HepG2 (cell line): ENCODE data around the gene PRUNE1. TPM values are rescaled to one million over a fixed set of nuclear protein-coding genes. Genes with fewer than 3 reads are reported as not detected.

ENCODE experiments used
- ARID3A ChIP-seq: IDR thresholded peaks from 2 replicates; pipeline ENCODE4 v1.6.1; 2012; ENCODE audit warnings: low read depth, low read length, improper control_type of control experiment
- FOSL2 ChIP-seq: sonication (generic); formaldehyde crosslinking; IDR thresholded peaks from 2 replicates; pipeline ENCODE4 v1.4.0; 2020; ENCODE audit warnings: missing genetic modification reagents
- GMEB1 ChIP-seq: sonication (generic); formaldehyde crosslinking; IDR thresholded peaks from 2 replicates; pipeline ENCODE4 v1.5.1; 2020; ENCODE audit warnings: missing genetic modification reagents, mild to moderate bottlenecking, borderline replicate concordance
- HMG20A ChIP-seq: IDR thresholded peaks from 2 replicates; pipeline ENCODE4 v1.6.1; 2016; ENCODE audit warnings: borderline replicate concordance
- KDM5A ChIP-seq: fragments of 200-600 bp; sonication (generic); IDR thresholded peaks from 2 replicates; pipeline ENCODE4 v1.7.0; 2018; ENCODE audit warnings: antibody characterized with exemption, mild to moderate bottlenecking, low read length, borderline replicate concordance
- KLF11 ChIP-seq: IDR thresholded peaks from 2 replicates; pipeline ENCODE4 v1.6.1; 2016; ENCODE audit warnings: missing compliant biosample characterization
- MEF2D ChIP-seq: sonication (generic); formaldehyde crosslinking; IDR thresholded peaks from 2 replicates; pipeline ENCODE4 v1.5.1; 2020; ENCODE audit warnings: mild to moderate bottlenecking, missing genetic modification reagents
- NFAT5 ChIP-seq: sonication (generic); formaldehyde crosslinking; IDR thresholded peaks from 2 replicates; pipeline ENCODE4 v1.4.0; 2020; ENCODE audit warnings: missing genetic modification reagents
- NPAS2 ChIP-seq: sonication (generic); formaldehyde crosslinking; IDR thresholded peaks from 2 replicates; pipeline ENCODE4 v1.8.0; 2022; ENCODE audit warnings: mild to moderate bottlenecking, missing genetic modification reagents, borderline replicate concordance
- PAF1 ChIP-seq: IDR thresholded peaks from 2 replicates; pipeline ENCODE4 v1.6.1; 2016; ENCODE audit warnings: missing genetic modification reagents, missing compliant biosample characterization
- TFAP4 ChIP-seq: sonication (generic); IDR thresholded peaks from 2 replicates; pipeline ENCODE4 v1.6.1; 2016; ENCODE audit warnings: low read depth, borderline replicate concordance
- ZBTB34 ChIP-seq: sonication (generic); formaldehyde crosslinking; IDR thresholded peaks from 2 replicates; pipeline ENCODE4 v1.8.0; 2022; ENCODE audit warnings: mild to moderate bottlenecking, missing genetic modification reagents
- ZNF256 ChIP-seq: sonication (generic); formaldehyde crosslinking; conservative IDR thresholded peaks from 2 replicates; pipeline ENCODE4 v1.4.0; 2020; ENCODE audit warnings: missing genetic modification reagents
- ZNF296 ChIP-seq: sonication (generic); formaldehyde crosslinking; conservative IDR thresholded peaks from 2 replicates; pipeline ENCODE4 v1.5.0; 2020; ENCODE audit warnings: mild to moderate bottlenecking, missing genetic modification reagents
- ZNF34 ChIP-seq: sonication (generic); formaldehyde crosslinking; IDR thresholded peaks from 2 replicates; pipeline ENCODE4 v1.4.0; 2020; ENCODE audit warnings: mild to moderate bottlenecking, missing genetic modification reagents, borderline replicate concordance
- ZNF614 ChIP-seq: IDR thresholded peaks from 2 replicates; pipeline ENCODE4 v1.6.1; 2018; ENCODE audit warnings: missing biosample characterization, missing genetic modification reagents, inconsistent platforms, borderline replicate concordance
- ZNF780A ChIP-seq: sonication (generic); formaldehyde crosslinking; IDR thresholded peaks from 2 replicates; pipeline ENCODE4 v1.8.0; 2022; ENCODE audit warnings: mild to moderate bottlenecking, missing genetic modification reagents, moderate library complexity
- ZNF883 ChIP-seq: sonication (generic); formaldehyde crosslinking; IDR thresholded peaks from 2 replicates; pipeline ENCODE4 v1.5.1; 2020; ENCODE audit warnings: mild to moderate bottlenecking, missing genetic modification reagents; ENCODE audit errors: not compliant biosample characterization
- polyA plus RNA-seq, 8 experiments: library from polyadenylated mRNA; depleted of rRNA in 3 of 8; stranded (reverse) in 7 of 8; unstranded in 1 of 8; fragments of >200 nt; fragmentation: Illumina TruSeq in 4 of 8; extraction: Trizol in 4 of 8; gene quantifications; 2 replicates each; pipeline versions ENCODE4 v1.2.1 to v1.2.3, GENCODE V29; 2011 to 2016; ENCODE audit warnings: low read depth in 4 of 8, missing spikeins in 1 of 8, mixed read lengths in 1 of 8; ENCODE audit not compliant: insufficient read depth in 1 of 8
- total RNA-seq, 5 experiments: library from RNA; depleted of rRNA; stranded (reverse); fragments of >200 nt; fragmentation: Illumina TruSeq; extraction: Trizol; gene quantifications; 2 replicates each; pipeline ENCODE4 v1.2.3, GENCODE V29; 2016; ENCODE audit warnings: low read depth in 1 of 5

The PRUNE1 gene
- total and polyA plus RNA-seq, 2 of the 13 experiments (the other 11 are each of a cell fraction or from before 2014, with no cell fraction given), result 19.0 to 31.9 TPM

GRCh38 chr1:151006327-151007052 lies 1.8 kb upstream of the PRUNE1 start, which contains the start of gene MINDY1 (continued):
- TF ChIP-seq ZNF296 (peak; percentile 74; the same call in 1 of the 2 replicates), MEF2D (CRISPR knock-in tag) (no peak), NPAS2 (CRISPR knock-in tag) (no peak), KLF11 (CRISPR knock-in tag) (no peak), HMG20A (CRISPR knock-in tag) (no peak), ZNF34 (CRISPR knock-in tag) (no peak), ARID3A (peak; percentile 61; the same call in 1 of the 2 replicates), ZNF883 (peak; percentile 73), ZNF614 (CRISPR knock-in tag) (no peak), TFAP4 (peak; percentile 54; the same call in 1 of the 2 replicates), ZNF780A (CRISPR knock-in tag) (no peak), KDM5A (no peak; the same call in 1 of the 2 replicates), ZNF256 (CRISPR knock-in tag) (no peak), FOSL2 (CRISPR knock-in tag) (peak; percentile 30; the same call in 1 of the 2 replicates), PAF1 (CRISPR knock-in tag) (no peak), GMEB1 (CRISPR knock-in tag) (no peak), NFAT5 (CRISPR knock-in tag) (no peak), ZBTB34 (CRISPR knock-in tag) (no peak)
